Stomach (tissue), 9 donors: Measurements from ENCODE around the gene PGM2. TPM values are rescaled to one million over a fixed set of nuclear protein-coding genes. Genes with fewer than 3 reads are reported as not detected.

Experiments used
- DNase-seq, 2 donors: peaks; one replicate each; pipeline versions ENCODE4 v3.0.0 to v3.0.0-alpha.2; 2013 to 2019
- H3K27ac ChIP-seq, 5 donors: fragments of 200-600 bp in 4 of 5; sonication (generic) in 4 of 5; one replicate each; pipeline ENCODE4 v1.5.1; 2013 to 2019; ENCODE audit warnings: mild to moderate bottlenecking in 1 of 5, moderate library complexity in 1 of 5
- H3K27me3 ChIP-seq, 3 donors: fragments of 200-600 bp; sonication (generic); one replicate each; pipeline ENCODE4 v1.5.1; 2017 to 2019; ENCODE audit warnings: mixed run types in 1 of 3
- H3K36me3 ChIP-seq, 4 donors: fragments of 200-600 bp; sonication (generic); 1 replicate in 3 of 4; 2 replicates in 1 of 4; pipeline ENCODE4 v1.5.1; 2016 to 2019
- H3K4me1 ChIP-seq, 4 donors: fragments of 200-600 bp; sonication (generic); one replicate each; pipeline ENCODE4 v1.5.1; 2016 to 2019
- H3K4me3 ChIP-seq, 4 donors: fragments of 200-600 bp; sonication (generic) in 3 of 4; one replicate each; pipeline ENCODE4 v1.5.1; 2016 to 2019; ENCODE audit warnings: mild to moderate bottlenecking in 1 of 4
- H3K9me3 ChIP-seq, 4 donors: fragments of 200-600 bp; sonication (generic); one replicate each; pipeline ENCODE4 v1.5.1; 2016 to 2019
- CTCF ChIP-seq, 7 experiments: fragments of 450-650 bp in 4 of 7; fragments of 200-600 bp in 3 of 7; sonication (generic) in 3 of 7; IDR thresholded peaks; one replicate each; pipeline ENCODE4 v1.5.1; 2016 to 2019; ENCODE audit warnings: antibody characterized with exemption in 7 of 7, control low read depth in 2 of 7, mild to moderate bottlenecking in 1 of 7
- EP300 ChIP-seq: sonication (generic); formaldehyde crosslinking; IDR thresholded peaks from one replicate; pipeline ENCODE4 v1.6.1; 2017; ENCODE audit warnings: antibody characterized with exemption
- POLR2A ChIP-seq, 4 donors: fragments of 450-650 bp; IDR thresholded peaks; one replicate each; pipeline ENCODE4 v1.6.1; 2016; ENCODE audit warnings: antibody characterized with exemption in 4 of 4, control low read depth in 2 of 4, mild to moderate bottlenecking in 1 of 4, moderate library complexity in 1 of 4
- POLR2AphosphoS5 ChIP-seq, 3 donors: sonication (generic); formaldehyde crosslinking; IDR thresholded peaks; one replicate each; pipeline ENCODE4 v1.6.1; 2016; ENCODE audit warnings: antibody characterized with exemption in 3 of 3
- WGBS, 5 donors: extraction: QIAGEN DNeasy Blood & Tissue Kit in 3 of 5; methylation state at CpG; one replicate each; pipeline versions ENCODE4 v1.1.5 to v1.1.7; 2013 to 2018; 5-methylcytosine and 5-hydroxymethylcytosine counted together
- intact Hi-C: fragments of 100-400 bp; cut with DNase I; formaldehyde crosslinking; loops from one replicate; pipeline ENCODE4 v1.15.1; 2023; ENCODE audit warnings: low total_unique reads
- polyA plus RNA-seq, 3 donors: library from polyadenylated mRNA; stranded (reverse); fragments of 200-250 nt; gene quantifications; one replicate each; pipeline ENCODE4 v1.2.3, GENCODE V29; 2013
- total RNA-seq, 5 donors: library from RNA; depleted of rRNA; stranded (reverse); fragments of >200 nt; gene quantifications; one replicate each; pipeline versions ENCODE4 v1.1.0 to v1.2.3, GENCODE V29; 2014 to 2016
- donor health status: healthy with polysubstance abuse.
- donor health status: Bipolar disorder and iron deficiency.
- donor health status: healthy.

The PGM2 gene
- total and polyA plus RNA-seq, 8 donors: 7.4 to 53.1 (median 13.9) TPM

GRCh38 chr4:37802068-37802666, 24.3 kb upstream of the PGM2 start:
- Histone ChIP-seq H3K36me3 (no peaks in the 10 kb centered on the region), H3K27ac (no peak overlapping the region), H3K4me1 (peaks cover 0 to 4% (median 0%) of the 10 kb centered on the region in 4 donors), H3K9me3 (no peaks in the 10 kb centered on the region), H3K27me3 (no peaks in the 10 kb centered on the region), H3K4me3 (no peak overlapping the region)
- DNase-seq: peak; percentile 64 to 90
- WGBS, 5 donors: 26 to 40% (median 28%) methylated on average over 4 of the region's 4 CpGs
- TF ChIP-seq CTCF (IDR thresholded peaks at IDR 0.05) (peak in 5 of 7 experiments; percentile 52 to 89 (median 56)), EP300 (no peak), POLR2A (IDR thresholded peaks at IDR 0.05) (no peak), POLR2AphosphoS5 (IDR thresholded peaks at IDR 0.05) (peak in 1 of 3 donors; percentile 57)
- intact Hi-C loops: loop anchor here (10.0 kb wide), 1 partner anchor 233 kb away; no protein-coding TSS in a partner anchor

GRCh38 chr4:37803348-37803973, 23.0 kb upstream of the PGM2 start:
- Histone ChIP-seq H3K27me3 (no peaks in the 10 kb centered on the region), H3K36me3 (no peaks in the 10 kb centered on the region), H3K27ac (no peak overlapping the region), H3K4me1 (no peaks in the 10 kb centered on the region), H3K9me3 (no peaks in the 10 kb centered on the region), H3K4me3 (no peak overlapping the region)
- WGBS, 5 donors: 22 to 31% (median 26%) methylated on average over 4 of the region's 4 CpGs
- TF ChIP-seq POLR2AphosphoS5 (IDR thresholded peaks at IDR 0.05) (no peak), CTCF (IDR thresholded peaks at IDR 0.05) (peak in 3 of 7 experiments; percentile 27 to 51 (median 40)), POLR2A (IDR thresholded peaks at IDR 0.05) (no peak), EP300 (no peak)
- peak in 1 of 2 donors; percentile 76 for DNase-seq
- intact Hi-C loops: loop anchor here (10.0 kb wide), 1 partner anchor 231 kb away; no protein-coding TSS in a partner anchor

GRCh38 chr4:37805091-37805490, 21.4 kb upstream of the PGM2 start:
- H3K27me3 ChIP-seq: no peaks in the 10 kb centered on the region
- intact Hi-C loops: loop anchor here (10.0 kb wide), 1 partner anchor 230 kb away; no protein-coding TSS in a partner anchor
- TF ChIP-seq EP300 (no peak), CTCF (IDR thresholded peaks at IDR 0.05) (no peak), POLR2AphosphoS5 (IDR thresholded peaks at IDR 0.05) (no peak), POLR2A (IDR thresholded peaks at IDR 0.05) (no peak)

GRCh38 chr4:37812713-37813112, 13.8 kb upstream of the PGM2 start:
- Histone ChIP-seq H3K4me3 (no peak overlapping the region), H3K36me3 (no peaks in the 10 kb centered on the region), H3K9me3 (no peaks in the 10 kb centered on the region), H3K27ac (no peak overlapping the region), H3K4me1 (no peaks in the 10 kb centered on the region), H3K27me3 (no peaks in the 10 kb centered on the region)
- 95 to 100% (median 98%) methylated on average over 1 of the region's 1 CpG for WGBS, 5 donors
- intact Hi-C loops: no loop called here
- TF ChIP-seq CTCF (IDR thresholded peaks at IDR 0.05): no peak
- no peak for DNase-seq

More at GRCh38 chr4:37805091-37805490, 21.4 kb upstream of the PGM2 start:
- WGBS, 5 donors: 87 to 94% (median 91%) methylated on average over 5 of the region's 5 CpGs
- Histone ChIP-seq H3K36me3 (no peaks in the 10 kb centered on the region), H3K9me3 (no peaks in the 10 kb centered on the region), H3K27ac (no peak overlapping the region), H3K4me3 (no peak overlapping the region), H3K4me1 (no peaks in the 10 kb centered on the region)
- DNase-seq: no peak
